22Rv1 (cell line): ENCODE data around the gene PLCB1.

Source experiments
- ZFX ChIP-seq: fragments of 450-650 bp; IDR thresholded peaks from 2 replicates; pipeline ENCODE4 v1.6.1; 2017; ENCODE audit warnings: antibody characterized with exemption, borderline replicate concordance
- TF ChIP-seq, protein P1 (sequence below): fragments of 450-650 bp; IDR thresholded peaks from 2 replicates; pipeline ENCODE4 v1.5.1; 2017; ENCODE audit warnings: mild to moderate bottlenecking

GRCh38 chr20:8163543-8163942 lies 31.5 kb downstream of the PLCB1 start:
- TF ChIP-seq, protein P1, sequence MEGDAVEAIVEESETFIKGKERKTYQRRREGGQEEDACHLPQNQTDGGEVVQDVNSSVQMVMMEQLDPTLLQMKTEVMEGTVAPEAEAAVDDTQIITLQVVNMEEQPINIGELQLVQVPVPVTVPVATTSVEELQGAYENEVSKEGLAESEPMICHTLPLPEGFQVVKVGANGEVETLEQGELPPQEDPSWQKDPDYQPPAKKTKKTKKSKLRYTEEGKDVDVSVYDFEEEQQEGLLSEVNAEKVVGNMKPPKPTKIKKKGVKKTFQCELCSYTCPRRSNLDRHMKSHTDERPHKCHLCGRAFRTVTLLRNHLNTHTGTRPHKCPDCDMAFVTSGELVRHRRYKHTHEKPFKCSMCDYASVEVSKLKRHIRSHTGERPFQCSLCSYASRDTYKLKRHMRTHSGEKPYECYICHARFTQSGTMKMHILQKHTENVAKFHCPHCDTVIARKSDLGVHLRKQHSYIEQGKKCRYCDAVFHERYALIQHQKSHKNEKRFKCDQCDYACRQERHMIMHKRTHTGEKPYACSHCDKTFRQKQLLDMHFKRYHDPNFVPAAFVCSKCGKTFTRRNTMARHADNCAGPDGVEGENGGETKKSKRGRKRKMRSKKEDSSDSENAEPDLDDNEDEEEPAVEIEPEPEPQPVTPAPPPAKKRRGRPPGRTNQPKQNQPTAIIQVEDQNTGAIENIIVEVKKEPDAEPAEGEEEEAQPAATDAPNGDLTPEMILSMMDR = no peak
- TF ChIP-seq ZFX = no peak
